Activated naive CD4-positive, alpha-beta T cell treated with anti-CD3 and anti-CD28 coated beads for 36 hours (primary cell): ENCODE measurements around the gene CEP192. TPM values are rescaled to one million over a fixed set of nuclear protein-coding genes. Genes with fewer than 3 reads are reported as not detected.
A peak's percentile ranks its signal among the peaks of the same experiment; 100 is the strongest.
"Not testable (repeated sequence)": the region's sequence is repeated elsewhere in the genome, so short reads cannot be mapped to it uniquely, and the experiment has no call there.

Experiments
- CTCF ChIA-PET: fragments of 350-600 bp; sonication (Branson Sonifier 250); formaldehyde crosslinking; loops from one replicate; lab custom pipeline; 2021; ENCODE audit warnings: antibody characterized with exemption; lab: Charles Lee
- DNase-seq: peaks from one replicate; pipeline ENCODE4 v3.0.0-alpha.2; 2020
- H3K27ac Mint-ChIP-seq: one replicate; pipeline ENCODE4 v1.8.0; 2021; ENCODE audit warnings: mild to moderate bottlenecking, mixed read lengths
- H3K27me3 Mint-ChIP-seq: one replicate; pipeline ENCODE4 v1.8.0; 2021; ENCODE audit warnings: low read depth, mixed read lengths
- H3K36me3 Mint-ChIP-seq: one replicate; pipeline ENCODE4 v1.8.0; 2021; ENCODE audit warnings: low read depth, mixed read lengths
- H3K4me1 Mint-ChIP-seq: one replicate; pipeline ENCODE4 v1.8.0; 2021; ENCODE audit warnings: low read depth, mixed read lengths
- H3K4me3 Mint-ChIP-seq: one replicate; pipeline ENCODE4 v1.8.0; 2021; ENCODE audit warnings: mild to moderate bottlenecking, moderate library complexity, mixed read lengths
- H3K9me3 Mint-ChIP-seq: one replicate; pipeline ENCODE4 v1.8.0; 2021; ENCODE audit warnings: mixed read lengths
- intact Hi-C: fragments of 100-400 bp; cut with micrococcal nuclease; formaldehyde crosslinking; loops from one replicate; pipeline ENCODE4 v1.15.1; 2023
- total RNA-seq, 2 experiments: library from RNA; stranded (reverse); gene quantifications; one replicate each; pipeline ENCODE4 v1.2.3, GENCODE V29; 2021

Gene CEP192
- total RNA-seq, 2 experiments from 2014 or later, result 32.7 to 33.6 TPM

DNA sequence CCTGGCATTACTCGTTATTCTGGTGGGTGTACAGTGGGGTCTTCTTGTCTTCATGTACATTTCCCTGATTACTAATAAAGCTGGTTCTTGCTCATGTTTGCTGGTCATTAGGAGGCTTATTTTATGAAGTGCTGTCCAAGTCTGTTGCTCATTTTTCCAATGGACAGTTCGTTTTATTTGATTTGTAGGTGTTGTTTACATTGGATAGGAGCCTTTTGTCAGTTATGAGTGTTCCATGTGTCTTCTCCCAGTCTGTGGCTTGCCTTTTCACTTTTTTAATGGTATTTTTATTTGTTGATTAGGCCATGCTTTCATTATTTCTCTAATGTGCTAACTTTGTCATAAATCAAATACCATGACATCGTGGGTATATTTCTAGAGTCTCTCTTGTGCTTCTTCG, 51.9 kb downstream of the CEP192 start:
- no peaks in the 10 kb centered on the region for H3K9me3 Mint-ChIP-seq
- no peak for DNase-seq
- no peak overlapping the region for H3K4me3 Mint-ChIP-seq
- peaks cover 7% of the 10 kb centered on the region for H3K4me1 Mint-ChIP-seq
- no peaks in the 10 kb centered on the region for H3K27me3 Mint-ChIP-seq
- CTCF ChIA-PET, result interaction anchor here (1.1 kb wide), 1 partner anchor 109 kb away, joined by 3 read pairs; no protein-coding TSS in a partner anchor
- peaks cover 60% of the 10 kb centered on the region for H3K36me3 Mint-ChIP-seq
- no peak overlapping the region for H3K27ac Mint-ChIP-seq
- intact Hi-C loops, result no loop called here

DNA sequence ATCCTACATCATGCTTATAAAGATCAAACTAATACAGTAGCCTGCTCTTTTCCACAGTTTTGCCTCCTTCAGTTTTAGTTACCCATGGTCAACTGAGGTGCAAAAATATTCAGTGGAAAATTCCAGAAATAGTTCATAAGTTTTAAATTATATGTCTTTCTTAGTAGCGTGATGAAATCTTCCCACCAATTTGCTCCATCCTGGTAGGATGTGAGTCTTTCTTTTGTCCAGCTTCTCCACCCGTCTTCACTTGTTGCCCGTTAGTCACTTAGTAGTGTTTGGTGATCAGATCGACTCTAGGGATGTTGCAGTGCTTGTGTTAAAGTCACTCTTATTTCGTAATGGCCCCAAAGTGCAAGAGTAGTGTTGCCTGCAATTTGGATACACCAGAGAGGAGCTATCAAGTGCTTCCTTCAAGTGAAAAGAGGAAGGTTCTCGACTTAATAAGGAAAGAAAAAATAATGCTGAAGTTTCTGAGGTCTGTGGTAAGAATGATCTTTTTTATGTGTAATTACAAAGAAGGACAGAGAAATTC, 57.0 kb downstream of the CEP192 start:
- intact Hi-C loops, result no loop called here
- Mint-ChIP-seq H3K4me1 (peaks cover 23% of the 10 kb centered on the region), H3K9me3 (no peaks in the 10 kb centered on the region), H3K27me3 (no peaks in the 10 kb centered on the region), H3K36me3 (peaks cover 60% of the 10 kb centered on the region), H3K4me3 (no peak overlapping the region), H3K27ac (no peak overlapping the region)
- no peak for DNase-seq
- CTCF ChIA-PET, result no interaction called here

DNA sequence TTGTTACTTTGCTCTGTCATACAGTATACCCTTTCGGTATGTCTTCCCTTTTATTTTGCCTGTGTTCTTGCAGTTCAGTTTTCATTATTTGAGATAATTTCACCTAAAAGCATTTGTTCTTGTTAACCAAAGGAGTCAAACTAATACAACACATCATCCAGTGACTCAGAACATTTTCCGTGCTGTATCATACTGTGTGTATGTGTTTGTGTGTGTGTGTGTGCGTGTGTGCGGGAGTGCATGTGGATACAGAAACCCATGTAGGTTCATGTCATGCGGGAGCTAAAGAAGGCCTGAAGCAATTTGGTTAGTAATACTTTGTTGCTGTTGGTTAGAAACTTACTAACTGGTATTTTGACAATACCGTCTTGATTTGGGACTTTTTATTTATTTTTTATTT, 60.0 kb downstream of the CEP192 start:
- peaks cover 55% of the 10 kb centered on the region for H3K36me3 Mint-ChIP-seq
- CTCF ChIA-PET, result interaction anchor here (0.7 kb wide), 1 partner anchor 555 kb away, joined by 3 read pairs; no protein-coding TSS in a partner anchor
- H3K4me1 Mint-ChIP-seq, result peaks cover 16% of the 10 kb centered on the region
- no peaks in the 10 kb centered on the region for H3K27me3 Mint-ChIP-seq
- H3K27ac Mint-ChIP-seq, result no peak overlapping the region
- no peaks in the 10 kb centered on the region for H3K9me3 Mint-ChIP-seq
- intact Hi-C loops, result no loop called here
- DNase-seq, result peak; percentile 25
- no peak overlapping the region for H3K4me3 Mint-ChIP-seq

DNA sequence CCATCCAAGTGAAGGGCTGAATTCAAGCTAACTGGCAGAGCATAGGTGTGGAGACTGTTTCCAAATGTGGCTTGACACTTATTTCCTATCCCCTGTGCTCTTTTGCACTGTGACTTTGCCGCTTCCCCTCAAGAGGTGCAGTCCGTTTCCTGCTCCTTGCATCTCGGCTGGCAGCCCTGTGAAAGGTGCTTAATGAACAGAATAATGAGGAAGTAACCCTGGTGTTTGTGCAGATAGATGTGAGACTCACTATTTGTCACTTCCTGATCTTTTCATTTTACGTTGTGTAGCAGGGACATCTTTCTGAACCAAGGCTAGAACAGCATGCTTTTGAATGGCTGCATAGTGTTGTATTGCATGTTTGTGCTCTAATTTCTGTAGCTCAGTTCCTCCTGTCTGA, 60.8 kb downstream of the CEP192 start:
- Mint-ChIP-seq H3K36me3 (peaks cover 54% of the 10 kb centered on the region), H3K27me3 (no peaks in the 10 kb centered on the region), H3K27ac (no peak overlapping the region), H3K9me3 (no peaks in the 10 kb centered on the region), H3K4me3 (no peak overlapping the region), H3K4me1 (peaks cover 16% of the 10 kb centered on the region)
- CTCF ChIA-PET, result interaction anchor here (0.7 kb wide), 1 partner anchor 556 kb away, joined by 3 read pairs; no protein-coding TSS in a partner anchor
- peak; percentile 16 for DNase-seq
- intact Hi-C loops, result no loop called here

DNA sequence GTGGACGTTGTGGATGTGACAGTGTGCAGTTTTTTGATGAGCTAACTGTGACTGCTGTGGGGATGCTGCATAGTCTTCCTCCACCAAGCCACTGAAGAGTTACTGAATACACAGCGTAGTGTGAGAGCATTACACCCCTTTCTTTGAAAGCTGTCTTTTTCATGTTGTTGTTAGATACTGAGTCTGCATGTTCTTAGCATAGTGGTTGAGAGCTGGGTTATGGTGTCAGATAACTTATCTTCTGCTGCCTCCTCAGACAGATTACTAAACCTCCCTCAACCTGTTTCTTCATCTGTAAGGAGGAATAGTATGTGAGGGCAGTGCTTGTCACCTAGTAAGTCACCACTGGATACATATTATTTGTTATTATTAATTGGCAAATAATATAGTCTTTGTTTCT, 63.2 kb downstream of the CEP192 start:
- H3K36me3 Mint-ChIP-seq, result peaks cover 46% of the 10 kb centered on the region
- CTCF ChIA-PET, result interaction anchor here (0.7 to 1.0 kb wide), 3 partner anchors 13 to 71 kb away, joined by 3 to 6 read pairs (median 3); no protein-coding TSS in a partner anchor
- no peak overlapping the region for H3K27ac Mint-ChIP-seq
- no peak overlapping the region for H3K4me3 Mint-ChIP-seq
- H3K27me3 Mint-ChIP-seq, result no peaks in the 10 kb centered on the region
- peaks cover 15% of the 10 kb centered on the region for H3K4me1 Mint-ChIP-seq
- intact Hi-C loops, result no loop called here
- no peak for DNase-seq
- no peaks in the 10 kb centered on the region for H3K9me3 Mint-ChIP-seq

DNA sequence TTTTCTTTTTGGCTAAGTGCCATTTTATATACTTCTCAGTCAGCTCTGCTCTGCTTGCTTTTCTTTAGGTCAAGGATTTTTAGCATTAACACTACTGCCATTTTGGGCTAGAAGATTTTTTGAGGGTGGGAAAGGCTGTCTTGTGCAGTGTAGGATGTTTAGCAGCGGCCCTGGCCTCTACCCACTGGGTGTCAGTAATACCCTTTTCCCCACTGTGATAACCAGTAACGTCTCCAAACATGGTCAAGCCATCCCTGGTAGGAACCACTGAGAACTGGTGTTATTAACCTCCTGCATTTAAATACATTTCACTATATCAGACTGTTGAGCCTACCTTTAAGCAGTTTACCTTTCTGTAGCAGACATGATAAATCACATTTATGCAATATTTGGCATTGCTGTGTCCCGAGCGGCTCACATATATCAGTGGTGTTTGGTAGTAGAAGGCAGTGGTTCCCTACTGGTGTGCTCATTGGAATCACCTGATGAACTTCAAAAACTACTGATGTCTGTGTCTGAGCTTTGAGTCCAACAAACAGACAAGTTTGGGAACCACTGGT, 70.5 kb downstream of the CEP192 start:
- Mint-ChIP-seq H3K36me3 (peaks cover 43% of the 10 kb centered on the region), H3K9me3 (no peaks in the 10 kb centered on the region), H3K4me1 (peaks cover 19% of the 10 kb centered on the region), H3K4me3 (no peak overlapping the region), H3K27ac (no peak overlapping the region), H3K27me3 (no peaks in the 10 kb centered on the region)
- DNase-seq, result no peak
- CTCF ChIA-PET, result interaction anchor here (0.9 kb wide), 1 partner anchor 111 kb away, joined by 3 read pairs; no protein-coding TSS in a partner anchor
- intact Hi-C loops, result no loop called here

DNA sequence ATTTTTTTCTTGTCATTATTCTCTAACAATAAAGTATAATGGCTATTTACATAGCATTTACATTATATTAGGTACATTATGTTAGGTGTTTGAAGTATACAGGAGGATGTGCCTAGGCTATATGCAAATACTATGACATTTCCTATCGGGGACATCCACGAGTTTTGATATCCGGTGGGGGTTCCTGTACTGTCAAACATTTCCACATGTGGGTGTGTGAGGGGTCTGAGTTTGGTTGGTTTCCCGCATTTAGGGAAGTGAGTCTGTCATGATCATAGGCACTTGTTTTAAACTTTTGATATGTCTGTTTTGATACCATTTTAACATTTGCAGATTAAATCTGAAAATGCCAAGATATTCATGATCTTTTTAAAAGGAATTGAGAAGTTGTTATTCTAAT, 76.0 kb downstream of the CEP192 start:
- CTCF ChIA-PET, result interaction anchor here (1.2 kb wide), 1 partner anchor 13 kb away, joined by 3 read pairs; no protein-coding TSS in a partner anchor
- H3K27me3 Mint-ChIP-seq, result no peaks in the 10 kb centered on the region
- H3K4me3 Mint-ChIP-seq, result no peak overlapping the region
- H3K4me1 Mint-ChIP-seq, result peaks cover 26% of the 10 kb centered on the region
- peak; percentile 56 for DNase-seq
- intact Hi-C loops, result no loop called here
- peak overlapping the region; percentile 37 for H3K27ac Mint-ChIP-seq
- H3K36me3 Mint-ChIP-seq, result peaks cover 54% of the 10 kb centered on the region
- H3K9me3 Mint-ChIP-seq, result no peaks in the 10 kb centered on the region

DNA sequence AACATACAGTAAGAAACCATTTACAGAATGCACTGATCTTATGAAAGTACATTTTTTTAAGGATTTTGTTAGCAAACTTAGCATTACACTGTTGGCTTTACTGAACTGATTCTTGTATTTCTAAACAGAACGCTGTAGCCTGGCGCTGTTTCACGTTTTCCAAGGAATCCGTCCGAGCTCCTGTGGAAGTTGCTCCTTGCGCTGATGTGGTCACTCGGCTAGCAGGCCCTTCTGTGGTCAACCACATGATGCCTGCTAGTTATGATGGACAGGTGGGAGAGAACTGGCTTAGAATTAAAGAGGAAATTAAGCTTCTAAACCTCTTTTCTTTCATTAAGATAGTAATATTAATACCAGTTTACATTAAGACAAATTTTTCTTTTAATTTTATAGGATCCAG, 76.8 kb downstream of the CEP192 start:
- intact Hi-C loops, result no loop called here
- no peak overlapping the region for H3K4me3 Mint-ChIP-seq
- CTCF ChIA-PET, result interaction anchor here (0.8 kb wide), 1 partner anchor 12 kb away, joined by 3 read pairs; no protein-coding TSS in a partner anchor
- H3K27me3 Mint-ChIP-seq, result no peaks in the 10 kb centered on the region
- no peak overlapping the region for H3K27ac Mint-ChIP-seq
- H3K4me1 Mint-ChIP-seq, result peaks cover 26% of the 10 kb centered on the region
- DNase-seq, result no peak
- H3K36me3 Mint-ChIP-seq, result peaks cover 56% of the 10 kb centered on the region
- H3K9me3 Mint-ChIP-seq, result no peaks in the 10 kb centered on the region

DNA sequence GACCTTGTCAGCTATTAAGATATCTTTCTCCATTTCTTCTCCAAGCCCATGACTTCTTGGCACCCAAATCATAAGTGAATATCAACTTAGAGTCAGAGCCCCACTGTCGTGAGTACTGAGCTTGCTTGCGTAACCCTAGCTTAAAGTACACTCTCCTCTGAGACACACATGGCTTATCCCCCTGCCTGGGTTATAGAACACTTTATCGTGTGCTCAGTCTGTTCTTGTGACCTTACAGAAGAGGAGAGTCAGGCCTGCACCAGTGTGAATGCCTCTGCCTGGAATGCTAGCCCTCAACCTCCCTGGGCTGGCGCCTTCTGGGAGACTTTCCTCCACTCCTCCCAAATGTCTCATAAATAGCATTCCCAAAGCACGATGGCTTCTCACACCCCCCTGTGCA, 79.3 kb downstream of the CEP192 start:
- Mint-ChIP-seq H3K27ac (no peak overlapping the region), H3K9me3 (no peaks in the 10 kb centered on the region), H3K4me3 (no peak overlapping the region), H3K4me1 (peaks cover 19% of the 10 kb centered on the region), H3K36me3 (peaks cover 59% of the 10 kb centered on the region), H3K27me3 (no peaks in the 10 kb centered on the region)
- DNase-seq, result no peak
- CTCF ChIA-PET, result no interaction called here
- intact Hi-C loops, result no loop called here

DNA sequence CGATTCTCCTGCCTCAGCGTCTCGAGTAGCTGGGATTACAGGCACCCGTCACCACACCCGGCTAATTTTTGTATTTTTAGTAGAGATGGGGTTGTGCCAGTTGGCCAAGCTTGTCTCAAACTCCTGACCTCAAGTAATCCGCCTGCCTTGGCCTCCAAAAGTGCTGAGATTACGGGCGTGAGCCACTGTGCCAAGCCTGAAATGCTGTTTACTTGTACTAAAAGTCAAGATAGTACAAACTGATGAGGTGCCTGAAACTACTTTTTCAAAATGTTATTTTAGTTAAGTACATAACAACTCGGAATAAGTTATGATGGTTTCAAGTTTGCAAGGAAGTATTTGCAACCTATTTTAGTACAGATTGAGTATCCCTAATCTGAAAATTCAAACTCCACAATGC, 85.7 kb downstream of the CEP192 start:
- DNase-seq, result no peak
- peaks cover 76% of the 10 kb centered on the region for H3K36me3 Mint-ChIP-seq
- H3K27ac Mint-ChIP-seq, result no peak overlapping the region
- H3K4me3 Mint-ChIP-seq, result no peak overlapping the region
- peaks cover 5% of the 10 kb centered on the region for H3K4me1 Mint-ChIP-seq
- H3K27me3 Mint-ChIP-seq, result no peaks in the 10 kb centered on the region
- intact Hi-C loops, result no loop called here
- CTCF ChIA-PET, result no interaction called here
- peaks cover 9% of the 10 kb centered on the region for H3K9me3 Mint-ChIP-seq

DNA sequence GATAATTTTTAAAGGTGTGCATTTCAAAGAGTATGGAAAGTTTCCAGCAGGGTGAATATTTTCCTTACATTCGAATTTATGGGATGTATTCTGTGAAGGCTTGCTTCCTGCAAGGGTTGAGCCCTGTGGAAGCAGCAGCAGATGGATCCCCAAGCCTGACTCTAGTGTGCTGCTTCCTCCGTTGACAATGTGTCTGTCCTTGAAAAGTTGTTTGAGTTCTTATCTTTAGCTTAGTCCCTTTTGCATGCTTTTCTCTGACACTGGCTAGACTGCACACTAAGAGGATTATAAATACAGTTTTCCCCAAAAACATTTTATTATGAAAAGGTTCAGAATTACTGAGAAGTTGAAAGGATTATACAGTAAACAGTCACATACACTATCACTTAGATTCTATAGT, 86.3 kb downstream of the CEP192 start:
- Mint-ChIP-seq H3K4me1 (peaks cover 8% of the 10 kb centered on the region), H3K9me3 (peaks cover 9% of the 10 kb centered on the region), H3K36me3 (peaks cover 74% of the 10 kb centered on the region), H3K4me3 (no peak overlapping the region), H3K27me3 (no peaks in the 10 kb centered on the region), H3K27ac (no peak overlapping the region)
- CTCF ChIA-PET, result no interaction called here
- DNase-seq, result no peak
- intact Hi-C loops, result no loop called here

DNA sequence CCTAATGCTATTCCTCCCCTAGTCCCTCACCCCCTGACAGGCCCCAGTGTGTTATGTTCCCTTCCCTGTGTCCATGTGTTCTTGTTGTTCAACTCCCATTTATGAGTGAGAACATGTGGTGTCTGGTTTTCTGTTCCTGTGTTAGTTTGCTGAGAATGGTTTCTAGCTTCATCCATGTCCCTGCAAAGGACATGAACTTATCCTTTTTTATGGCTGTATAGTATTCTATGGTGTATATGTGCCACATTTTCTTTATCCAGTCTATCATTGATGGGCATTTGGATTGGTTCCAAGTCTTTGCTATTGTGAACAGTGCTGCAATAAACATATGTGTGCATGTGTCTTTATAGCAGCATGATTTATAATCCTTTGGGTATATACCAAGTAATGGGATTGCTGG, 86.9 kb downstream of the CEP192 start:
- intact Hi-C loops, DNase-seq: not testable (repeated sequence)

DNA sequence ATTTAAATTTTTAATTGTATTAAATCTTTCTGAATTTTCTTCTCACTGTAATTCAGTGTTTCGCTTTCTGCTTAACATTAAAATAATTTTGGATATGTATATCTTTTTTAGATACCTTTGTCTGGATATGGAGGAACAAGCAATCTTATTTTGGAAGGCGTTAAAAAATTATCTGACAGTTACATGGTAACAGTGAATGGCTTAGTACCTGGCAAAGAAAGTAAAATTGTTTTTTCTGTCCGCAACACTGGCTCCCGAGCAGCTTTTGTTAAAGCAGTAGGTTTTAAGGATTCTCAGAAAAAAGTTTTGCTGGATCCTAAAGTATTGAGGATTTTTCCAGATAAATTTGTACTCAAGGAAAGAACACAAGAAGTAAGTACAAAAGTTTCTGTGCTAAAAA, 95.7 kb downstream of the CEP192 start:
- no peaks in the 10 kb centered on the region for H3K9me3 Mint-ChIP-seq
- intact Hi-C loops, result no loop called here
- CTCF ChIA-PET, result no interaction called here
- no peaks in the 10 kb centered on the region for H3K27me3 Mint-ChIP-seq
- no peak for DNase-seq
- H3K4me3 Mint-ChIP-seq, result no peak overlapping the region
- no peak overlapping the region for H3K27ac Mint-ChIP-seq
- peaks cover 51% of the 10 kb centered on the region for H3K36me3 Mint-ChIP-seq
- H3K4me1 Mint-ChIP-seq, result peaks cover 4% of the 10 kb centered on the region

More for the DNA sequence above, 86.9 kb downstream of the CEP192 start:
- H3K4me3 Mint-ChIP-seq, H3K27me3 Mint-ChIP-seq, H3K9me3 Mint-ChIP-seq, H3K4me1 Mint-ChIP-seq, H3K27ac Mint-ChIP-seq, CTCF ChIA-PET: not testable (repeated sequence)
- peaks cover 73% of the 10 kb centered on the region for H3K36me3 Mint-ChIP-seq
